Neural progenitor cell (in vitro differentiated cells): ENCODE measurements around the gene FFAR3.

Experiments used
- EZH2 ChIP-seq: fragments of 200-600 bp; sonication (generic); IDR thresholded peaks from 2 replicates; pipeline ENCODE4 v1.6.1; 2017; ENCODE audit warnings: antibody characterized with exemption, mild to moderate bottlenecking, moderate library complexity
- EZH2phosphoT487 ChIP-seq: fragments of 200-600 bp; sonication (generic); IDR thresholded peaks from 2 replicates; pipeline ENCODE4 v1.6.1; 2017; ENCODE audit warnings: antibody characterized with exemption
- TF ChIP-seq, protein P1 (sequence below): fragments of 200-600 bp; sonication (generic); IDR thresholded peaks from 2 replicates; pipeline ENCODE4 v1.5.1; 2017; ENCODE audit warnings: antibody characterized with exemption, mild to moderate bottlenecking

DNA sequence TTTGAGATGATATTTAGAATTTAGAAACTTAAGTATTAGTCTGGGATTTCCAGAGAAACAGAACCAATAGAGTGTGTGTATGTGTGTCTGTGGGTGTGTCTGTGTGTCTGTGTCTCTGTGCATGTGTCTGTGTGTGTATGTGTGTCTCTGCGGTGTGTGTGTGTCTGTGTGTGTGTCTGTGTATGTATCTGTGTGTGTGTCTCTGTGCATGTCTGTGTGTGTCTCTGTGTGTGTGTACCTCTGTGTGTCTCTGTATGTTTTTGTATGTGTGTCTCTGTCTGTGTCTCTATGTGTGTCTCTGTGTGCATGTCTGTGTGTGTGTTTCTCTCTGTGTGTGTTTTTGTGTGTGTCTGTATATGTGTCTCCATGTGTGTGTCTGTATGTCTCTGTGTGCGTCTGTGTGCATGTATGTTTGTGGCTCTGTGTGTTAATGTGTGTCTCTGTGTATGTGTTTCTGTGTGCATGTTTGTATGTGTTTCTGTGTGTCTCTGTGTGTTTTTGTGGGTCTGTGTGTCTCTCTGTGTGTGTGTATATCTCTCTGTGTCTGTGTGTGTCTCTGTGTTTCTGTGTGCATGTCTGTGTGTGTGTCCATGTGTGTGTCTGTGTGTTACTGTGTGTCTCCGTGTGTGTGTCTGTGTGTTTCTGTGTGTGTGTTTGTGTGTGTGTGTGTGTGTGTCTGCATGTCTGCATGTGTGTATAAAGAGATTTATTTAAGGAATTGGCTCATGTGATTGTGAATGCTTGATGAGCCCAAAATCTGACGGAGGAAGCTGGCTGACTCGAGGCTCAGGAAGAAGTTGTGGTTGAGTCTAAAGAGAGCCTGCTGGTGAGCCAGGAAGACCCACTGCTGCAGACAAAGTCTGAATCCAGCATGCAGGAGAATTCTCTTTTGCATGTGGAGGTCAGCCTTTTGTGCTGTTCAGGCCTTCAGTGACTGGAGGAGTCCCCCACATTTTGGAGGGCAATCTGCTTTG, 34.8 kb downstream of the FFAR3 start:
- TF ChIP-seq, protein P1, sequence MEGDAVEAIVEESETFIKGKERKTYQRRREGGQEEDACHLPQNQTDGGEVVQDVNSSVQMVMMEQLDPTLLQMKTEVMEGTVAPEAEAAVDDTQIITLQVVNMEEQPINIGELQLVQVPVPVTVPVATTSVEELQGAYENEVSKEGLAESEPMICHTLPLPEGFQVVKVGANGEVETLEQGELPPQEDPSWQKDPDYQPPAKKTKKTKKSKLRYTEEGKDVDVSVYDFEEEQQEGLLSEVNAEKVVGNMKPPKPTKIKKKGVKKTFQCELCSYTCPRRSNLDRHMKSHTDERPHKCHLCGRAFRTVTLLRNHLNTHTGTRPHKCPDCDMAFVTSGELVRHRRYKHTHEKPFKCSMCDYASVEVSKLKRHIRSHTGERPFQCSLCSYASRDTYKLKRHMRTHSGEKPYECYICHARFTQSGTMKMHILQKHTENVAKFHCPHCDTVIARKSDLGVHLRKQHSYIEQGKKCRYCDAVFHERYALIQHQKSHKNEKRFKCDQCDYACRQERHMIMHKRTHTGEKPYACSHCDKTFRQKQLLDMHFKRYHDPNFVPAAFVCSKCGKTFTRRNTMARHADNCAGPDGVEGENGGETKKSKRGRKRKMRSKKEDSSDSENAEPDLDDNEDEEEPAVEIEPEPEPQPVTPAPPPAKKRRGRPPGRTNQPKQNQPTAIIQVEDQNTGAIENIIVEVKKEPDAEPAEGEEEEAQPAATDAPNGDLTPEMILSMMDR = no peak
- TF ChIP-seq EZH2 = no peak
- no peak for TF ChIP-seq EZH2phosphoT487
